Gastrocnemius medialis (tissue), 4 donors: Measurements from ENCODE around the gene METTL9.
"Not testable (repeated sequence)": the region's sequence is repeated elsewhere in the genome, so short reads cannot be mapped to it uniquely, and the experiment has no call there.

Experiments
- CTCF ChIP-seq, 5 experiments: fragments of 450-650 bp in 3 of 5; fragments of 200-600 bp in 2 of 5; sonication (generic) in 2 of 5; IDR thresholded peaks in 4 of 5; conservative IDR thresholded peaks in 1 of 5; 1 replicate in 4 of 5; 2 replicates in 1 of 5; pipeline ENCODE4 v1.5.1; 2016 to 2019; ENCODE audit warnings: antibody characterized with exemption in 5 of 5, mild to moderate bottlenecking in 3 of 5, moderate library complexity in 3 of 5
- POLR2A ChIP-seq, 2 donors: fragments of 450-650 bp; IDR thresholded peaks; one replicate each; pipeline ENCODE4 v1.6.1; 2017; ENCODE audit warnings: antibody characterized with exemption in 2 of 2, mild to moderate bottlenecking in 2 of 2, moderate library complexity in 2 of 2

- not testable (repeated sequence) for TF ChIP-seq POLR2A (IDR thresholded peaks at IDR 0.05); CTCF (IDR thresholded peaks at IDR 0.05 in 4 of 5, conservative IDR thresholded peaks at IDR 0.05 in 1 of 5)
Measured at GRCh38 chr16:21577487-21577886, 21.9 kb upstream of the METTL9 start.
